Astrocyte of the spinal cord (primary cell): ENCODE results near the gene WEE2.
"Not testable (repeated sequence)": the region's sequence is repeated elsewhere in the genome, so short reads cannot be mapped to it uniquely, and the experiment has no call there.

Experiments
- DNase-seq: peaks from one replicate; pipeline ENCODE4 v3.0.0; 2011; ENCODE audit warnings: low read depth, low spot score
- H3K4me3 ChIP-seq: 2 replicates; pipeline ENCODE4 v1.5.1; 2011; ENCODE audit warnings: low read depth, mild to moderate bottlenecking, low read length, moderate library complexity
- in situ Hi-C: cut with HindIII; loops from 2 replicates; pipeline ENCODE4 v1.10.0; 2017; ENCODE audit warnings: low sequenced_read_pairs
- TF ChIP-seq, protein P1 (sequence below): IDR thresholded peaks from 2 replicates; pipeline ENCODE4 v1.5.1; 2012; ENCODE audit warnings: low read depth, mild to moderate bottlenecking, low read length, inconsistent platforms

WEE2 gene

DNA sequence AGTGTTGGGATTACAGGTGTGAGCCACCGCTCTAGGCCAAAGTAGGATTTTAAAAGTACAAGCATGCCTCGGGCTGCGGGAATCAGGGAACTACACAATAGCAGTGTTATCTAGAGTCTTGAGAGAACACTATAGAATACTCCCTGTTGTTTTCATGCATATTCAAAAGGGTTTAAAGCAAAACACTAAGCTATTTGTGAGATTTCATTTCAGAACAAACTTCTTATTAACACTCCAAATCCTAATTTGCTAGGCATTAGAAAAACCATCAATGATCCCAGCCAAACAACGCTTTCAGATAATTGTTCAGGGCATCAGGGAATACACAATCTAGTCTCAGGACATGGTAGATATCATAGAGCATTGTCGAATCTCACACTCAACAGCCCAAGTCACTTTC lies 20.1 kb upstream of the WEE2 start:
- no peak for DNase-seq
- H3K4me3 ChIP-seq = no peak overlapping the region
- in situ Hi-C loops = no loop called here
- TF ChIP-seq, protein P1, sequence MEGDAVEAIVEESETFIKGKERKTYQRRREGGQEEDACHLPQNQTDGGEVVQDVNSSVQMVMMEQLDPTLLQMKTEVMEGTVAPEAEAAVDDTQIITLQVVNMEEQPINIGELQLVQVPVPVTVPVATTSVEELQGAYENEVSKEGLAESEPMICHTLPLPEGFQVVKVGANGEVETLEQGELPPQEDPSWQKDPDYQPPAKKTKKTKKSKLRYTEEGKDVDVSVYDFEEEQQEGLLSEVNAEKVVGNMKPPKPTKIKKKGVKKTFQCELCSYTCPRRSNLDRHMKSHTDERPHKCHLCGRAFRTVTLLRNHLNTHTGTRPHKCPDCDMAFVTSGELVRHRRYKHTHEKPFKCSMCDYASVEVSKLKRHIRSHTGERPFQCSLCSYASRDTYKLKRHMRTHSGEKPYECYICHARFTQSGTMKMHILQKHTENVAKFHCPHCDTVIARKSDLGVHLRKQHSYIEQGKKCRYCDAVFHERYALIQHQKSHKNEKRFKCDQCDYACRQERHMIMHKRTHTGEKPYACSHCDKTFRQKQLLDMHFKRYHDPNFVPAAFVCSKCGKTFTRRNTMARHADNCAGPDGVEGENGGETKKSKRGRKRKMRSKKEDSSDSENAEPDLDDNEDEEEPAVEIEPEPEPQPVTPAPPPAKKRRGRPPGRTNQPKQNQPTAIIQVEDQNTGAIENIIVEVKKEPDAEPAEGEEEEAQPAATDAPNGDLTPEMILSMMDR = no peak

DNA sequence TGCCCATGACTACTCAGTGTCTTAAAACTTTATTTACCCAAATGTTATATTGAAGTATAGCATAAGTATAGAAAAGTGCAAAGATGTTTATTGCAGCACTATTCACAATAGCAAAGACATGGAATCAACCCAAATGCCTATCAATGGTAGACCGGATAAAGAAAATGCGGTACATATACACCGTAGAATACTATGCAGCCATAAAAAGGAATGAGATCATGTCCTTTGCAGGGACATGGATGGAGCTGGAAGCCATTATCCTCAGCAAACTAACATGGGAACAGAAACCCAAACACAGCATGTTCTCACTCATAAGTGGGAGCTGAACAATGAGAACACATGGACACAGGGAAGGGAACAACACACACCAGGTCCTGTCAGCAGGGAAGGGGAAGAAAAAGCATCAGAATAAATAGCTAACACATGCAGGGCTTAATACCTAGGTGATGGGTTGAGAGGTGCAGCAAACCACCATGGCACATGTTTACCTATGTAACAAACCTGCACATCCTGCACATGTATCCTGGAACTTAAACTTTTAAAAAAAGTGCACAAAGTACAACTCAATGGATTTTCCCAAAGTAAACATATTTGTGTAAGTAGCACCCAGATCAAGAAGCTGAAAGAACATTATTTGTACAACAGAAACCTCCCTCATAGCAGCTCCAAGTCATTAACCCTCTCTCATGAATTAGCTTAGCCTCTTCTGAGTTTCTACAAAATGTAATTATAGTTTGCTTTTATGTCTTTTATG lies 18.9 kb upstream of the WEE2 start:
- H3K4me3 ChIP-seq, DNase-seq, in situ Hi-C loops: not testable (repeated sequence)

DNA sequence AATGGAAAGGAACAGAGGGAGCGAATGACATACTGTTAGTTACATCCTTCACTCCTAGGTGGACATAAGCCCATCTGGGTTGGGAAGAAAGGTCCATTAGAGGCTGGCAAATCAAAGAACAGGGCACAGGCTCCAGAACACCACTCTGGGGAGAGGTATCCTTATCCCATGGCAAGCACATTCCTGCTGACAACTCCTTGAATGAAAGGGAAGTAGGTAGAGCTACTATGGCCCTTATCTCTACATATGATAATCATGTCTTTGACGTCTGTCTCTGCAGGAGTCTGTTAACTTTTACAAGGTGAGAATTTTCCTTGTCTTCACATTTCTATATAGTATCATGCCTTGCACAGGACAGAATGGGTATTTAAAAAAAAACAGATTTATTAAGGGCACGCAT lies 16.6 kb upstream of the WEE2 start:
- TF ChIP-seq, protein P1 = no peak
- in situ Hi-C loops = no loop called here
- DNase-seq = no peak
- H3K4me3 ChIP-seq = no peak overlapping the region

DNA sequence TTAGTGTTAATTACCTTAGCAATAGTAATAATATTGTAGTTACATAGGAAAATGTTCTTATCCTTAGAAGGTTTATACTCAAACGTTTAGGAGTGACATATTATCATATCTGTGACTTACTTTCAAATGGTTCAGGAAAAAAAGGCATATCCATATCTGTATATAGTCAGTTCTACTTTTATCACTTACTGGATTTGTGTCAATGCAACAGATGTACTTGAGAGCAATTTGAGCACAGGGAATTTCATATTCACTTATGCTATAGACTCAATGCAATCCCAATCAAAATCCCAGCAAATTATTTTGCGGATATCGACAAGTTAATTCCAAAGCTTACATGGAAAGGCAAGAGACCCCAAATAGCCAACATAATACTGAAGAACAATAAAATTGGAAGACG lies 16.2 kb upstream of the WEE2 start:
- in situ Hi-C loops = no loop called here
- TF ChIP-seq, protein P1 = no peak
- no peak overlapping the region for H3K4me3 ChIP-seq

DNA sequence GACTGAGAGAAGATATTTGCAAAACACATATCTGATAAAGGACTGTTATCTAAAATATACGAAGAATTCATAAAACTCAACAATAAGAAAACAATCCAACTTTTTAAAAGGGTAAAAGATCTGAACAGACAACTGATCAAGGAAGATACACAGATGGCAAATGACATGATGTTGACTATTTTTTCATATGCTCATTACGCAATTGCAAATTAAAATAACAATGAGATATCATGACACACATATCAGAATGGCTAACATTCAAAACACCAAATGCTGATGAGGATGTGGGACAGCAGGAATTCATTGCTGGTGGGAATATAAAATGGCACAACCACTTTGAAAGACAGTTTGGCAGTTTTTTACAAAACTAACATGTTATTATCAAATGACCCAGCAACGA lies 15.1 kb upstream of the WEE2 start:
- no peak for DNase-seq
- in situ Hi-C loops = no loop called here
- no peak overlapping the region for H3K4me3 ChIP-seq
- TF ChIP-seq, protein P1 = no peak

More for the DNA sequence above, 16.2 kb upstream of the WEE2 start:
- DNase-seq = no peak

DNA sequence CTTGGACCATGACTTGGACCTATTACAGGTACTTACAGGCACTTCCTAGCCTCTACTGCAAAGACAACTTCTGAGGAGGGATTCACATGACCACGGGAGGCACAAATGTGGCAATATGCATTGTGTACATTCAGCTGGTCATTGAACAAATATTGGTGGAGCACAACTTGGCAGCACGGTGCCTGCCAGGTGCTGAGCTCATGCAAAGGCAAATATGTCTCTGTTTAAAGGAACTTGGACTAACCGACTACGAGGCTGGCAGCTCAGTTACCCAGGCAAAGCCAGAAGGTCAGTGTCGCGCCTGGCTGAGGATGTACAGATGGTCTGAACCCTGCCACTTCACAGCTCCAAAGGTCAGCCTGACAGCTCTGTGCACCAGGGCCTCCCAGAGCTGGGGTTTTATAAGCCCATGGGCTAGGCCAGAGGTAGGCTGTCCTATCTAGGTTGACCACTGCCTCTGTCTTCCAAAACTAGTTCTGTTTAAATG lies 12.3 kb upstream of the WEE2 start:
- TF ChIP-seq, protein P1 = no peak
- DNase-seq = no peak
- in situ Hi-C loops = no loop called here
- H3K4me3 ChIP-seq = no peak overlapping the region

DNA sequence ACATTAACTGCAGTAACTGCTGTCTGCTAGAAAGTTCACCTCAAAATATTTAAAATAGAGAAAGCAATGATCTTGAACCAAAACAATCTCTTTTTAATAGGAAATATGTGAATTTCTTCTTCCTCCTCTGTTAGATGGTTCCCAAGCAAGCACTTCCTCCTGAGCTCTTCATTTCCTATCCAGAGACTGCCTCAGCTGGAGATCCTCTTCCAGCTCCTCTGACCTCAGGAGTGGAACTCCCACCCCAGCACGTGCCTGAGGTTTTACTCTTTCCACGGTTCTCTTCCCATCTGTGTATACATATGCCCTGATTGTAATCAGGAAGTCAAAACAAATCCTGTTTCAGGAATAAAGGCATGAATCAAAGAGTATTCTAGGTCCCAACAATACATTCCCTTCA lies 11.8 kb upstream of the WEE2 start:
- TF ChIP-seq, protein P1 = no peak
- no peak overlapping the region for H3K4me3 ChIP-seq
- in situ Hi-C loops = no loop called here
- DNase-seq = no peak
